Activated CD8-positive, alpha-beta memory T cell treated with anti-CD3 and anti-CD28 coated beads for 24 hours (primary cell): ENCODE results near the gene COL18A1.

Source experiments
- DNase-seq: peaks from one replicate; pipeline ENCODE4 v3.0.0-alpha.2; 2020

Gene COL18A1

GRCh38 chr21:45383615-45384201 is 21.3 kb upstream of the COL18A1 start:
- no peak for DNase-seq

GRCh38 chr21:45384656-45385548 is 20.1 kb upstream of the COL18A1 start:
- DNase-seq = no peak

DNA sequence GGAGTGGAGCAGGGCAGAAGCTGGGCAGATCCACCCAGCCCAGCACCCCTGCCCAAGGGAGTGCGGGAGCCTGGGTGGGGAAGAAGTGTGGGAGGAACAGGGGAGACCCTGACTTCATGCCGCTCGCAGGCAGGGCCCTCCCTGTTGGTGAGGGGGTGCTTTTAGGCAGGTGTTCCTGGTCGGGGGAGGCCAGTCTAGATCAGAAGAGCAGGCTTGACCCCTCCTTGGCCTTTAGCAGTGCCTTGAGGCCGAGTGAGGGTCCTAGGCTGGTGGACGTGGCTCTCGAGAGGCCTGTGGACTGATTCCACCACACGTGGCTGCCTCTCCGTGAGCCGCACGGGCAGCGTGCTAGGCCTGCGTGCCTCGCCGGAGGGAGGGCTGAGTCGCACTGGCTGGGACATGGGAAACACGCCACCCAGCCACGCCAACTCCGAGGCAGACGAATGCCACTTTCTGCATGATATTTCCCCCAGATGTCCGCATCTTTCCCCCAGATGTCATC is 19.4 kb upstream of the COL18A1 start:
- no peak for DNase-seq

- no peak for DNase-seq
Observed at GRCh38 chr21:45386336-45386727, 18.6 kb upstream of the COL18A1 start.

- DNase-seq = no peak
Observed at GRCh38 chr21:45386728-45387371, 18.1 kb upstream of the COL18A1 start.

DNA sequence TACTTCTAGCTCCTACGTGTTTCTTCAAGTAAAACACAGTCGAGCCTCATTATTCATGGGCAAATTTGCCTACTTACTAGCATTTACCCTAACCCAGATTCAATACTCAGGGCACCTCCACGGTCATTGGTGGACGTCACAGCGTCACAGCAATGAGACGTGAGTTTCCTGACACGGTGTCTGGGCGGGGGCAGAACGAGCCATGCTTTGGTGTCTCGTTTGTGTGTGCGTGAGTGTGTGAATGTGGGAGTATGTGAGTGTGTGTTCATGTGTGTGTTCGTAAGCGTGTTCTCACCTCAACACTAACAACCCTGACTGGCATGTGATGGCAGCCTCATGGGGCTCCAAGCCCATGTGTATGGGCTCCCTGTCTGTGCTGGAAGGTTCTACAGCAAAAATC is 17.5 kb upstream of the COL18A1 start:
- no peak for DNase-seq

DNA sequence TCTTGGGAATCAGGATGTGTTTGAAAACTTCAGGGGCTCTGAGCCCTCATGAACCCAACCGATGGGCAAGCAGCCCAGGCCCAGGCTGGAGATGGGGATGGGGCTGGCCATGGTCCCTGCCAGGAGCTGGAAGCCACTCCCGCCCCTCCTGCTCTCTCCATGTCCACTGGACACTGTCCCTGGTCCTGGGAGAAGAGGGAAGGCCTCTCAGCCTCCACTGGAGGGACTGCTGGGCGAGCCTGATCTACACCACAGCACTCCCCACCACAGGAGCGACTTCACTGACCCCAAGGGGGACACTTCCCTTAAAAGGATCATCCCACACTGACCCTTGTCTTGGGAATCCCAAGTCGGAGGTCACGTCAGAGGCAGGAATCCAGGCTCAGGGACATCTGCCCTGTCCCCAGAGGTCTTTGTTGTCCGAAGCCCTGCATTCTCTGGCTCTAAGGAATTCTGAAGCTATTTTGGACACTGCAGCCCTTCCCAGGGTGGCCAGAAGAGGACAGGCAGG is 16.9 kb upstream of the COL18A1 start:
- no peak for DNase-seq

DNA sequence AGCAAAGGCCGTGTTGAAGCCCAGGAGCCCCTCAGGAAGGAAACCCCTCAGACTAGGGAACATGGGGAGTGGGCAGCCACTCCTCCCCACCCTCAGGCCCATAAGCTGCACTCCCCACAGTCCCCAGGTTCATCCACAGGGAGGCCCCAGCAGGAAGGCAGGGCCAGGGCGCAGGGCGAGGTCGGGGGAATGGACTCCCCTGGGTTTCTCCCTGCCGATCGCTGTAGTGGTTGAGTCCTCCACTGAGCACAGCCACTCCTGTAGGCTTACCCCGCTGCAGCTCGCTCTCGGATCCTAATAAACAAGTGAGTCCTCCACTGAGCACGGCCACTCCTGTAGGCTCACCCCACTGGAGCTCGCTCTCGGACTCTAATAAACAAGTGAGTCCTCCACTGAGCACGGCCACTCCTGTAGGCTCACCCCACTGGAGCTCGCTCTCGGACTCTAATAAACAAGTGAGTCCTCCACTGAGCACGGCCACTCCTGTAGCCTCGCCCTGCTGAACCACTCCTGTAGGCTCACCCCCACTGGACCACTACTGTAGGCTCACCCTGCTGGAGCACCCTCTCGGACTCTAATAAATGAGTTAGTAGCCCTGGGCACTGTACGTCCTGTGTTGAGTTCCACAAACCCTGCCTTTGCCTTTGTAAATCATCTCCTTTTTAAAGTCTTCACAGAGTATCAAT is 16.2 kb upstream of the COL18A1 start:
- DNase-seq = no peak

- no peak for DNase-seq
Observed at GRCh38 chr21:45390121-45390751, 14.7 kb upstream of the COL18A1 start.

GRCh38 chr21:45390831-45391742 is 13.9 kb upstream of the COL18A1 start:
- DNase-seq = no peak

- no peak for DNase-seq
Observed at GRCh38 chr21:45391743-45392572, 13.0 kb upstream of the COL18A1 start.

DNA sequence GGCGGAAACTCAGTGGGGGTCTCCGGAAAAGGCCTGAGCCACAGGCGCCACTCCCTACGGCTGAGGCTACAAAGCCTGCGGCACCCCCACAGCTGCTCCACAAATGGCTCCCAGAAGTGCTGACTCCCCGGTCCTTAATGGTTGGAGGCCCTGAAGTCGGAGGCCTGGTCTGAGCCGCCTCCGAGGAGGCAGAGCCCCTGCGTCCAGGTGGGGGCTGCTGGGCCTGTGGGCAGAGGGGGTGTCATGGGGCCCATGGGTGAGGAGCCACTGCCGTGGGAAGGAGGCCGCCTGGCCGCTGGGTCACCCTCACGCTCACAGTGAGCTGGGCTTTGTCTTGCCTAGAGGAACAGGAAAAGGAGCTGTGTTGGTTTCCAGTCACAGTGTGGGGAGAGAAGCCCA is 12.4 kb upstream of the COL18A1 start:
- DNase-seq = no peak

- DNase-seq = no peak
Observed at GRCh38 chr21:45393021-45393420, 11.9 kb upstream of the COL18A1 start.

GRCh38 chr21:45393833-45394638 is 10.9 kb upstream of the COL18A1 start:
- DNase-seq = no peak

- no peak for DNase-seq
Observed at GRCh38 chr21:45396620-45396995, 8.4 kb upstream of the COL18A1 start.

DNA sequence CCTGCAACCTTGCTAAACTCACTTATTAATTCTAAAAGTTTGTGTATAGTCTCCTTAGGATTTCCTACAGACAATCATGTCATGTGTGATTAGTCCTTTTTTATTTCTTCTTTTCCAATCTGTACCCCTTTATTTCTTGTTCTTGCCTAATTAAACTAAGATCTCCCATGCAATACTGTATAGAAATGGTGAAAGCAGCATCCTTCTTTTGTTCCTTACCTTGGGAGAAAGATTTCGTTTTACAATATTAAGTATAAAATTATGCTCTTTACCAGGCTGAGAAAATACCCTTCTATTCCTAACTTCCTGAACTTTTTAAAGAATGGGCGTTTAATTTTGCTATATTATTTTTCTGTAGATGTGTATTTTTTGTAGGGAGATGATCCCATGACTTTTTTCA is 7.6 kb upstream of the COL18A1 start:
- no peak for DNase-seq

- DNase-seq = no peak
Observed at GRCh38 chr21:45401054-45401518, 3.9 kb upstream of the COL18A1 start.

DNA sequence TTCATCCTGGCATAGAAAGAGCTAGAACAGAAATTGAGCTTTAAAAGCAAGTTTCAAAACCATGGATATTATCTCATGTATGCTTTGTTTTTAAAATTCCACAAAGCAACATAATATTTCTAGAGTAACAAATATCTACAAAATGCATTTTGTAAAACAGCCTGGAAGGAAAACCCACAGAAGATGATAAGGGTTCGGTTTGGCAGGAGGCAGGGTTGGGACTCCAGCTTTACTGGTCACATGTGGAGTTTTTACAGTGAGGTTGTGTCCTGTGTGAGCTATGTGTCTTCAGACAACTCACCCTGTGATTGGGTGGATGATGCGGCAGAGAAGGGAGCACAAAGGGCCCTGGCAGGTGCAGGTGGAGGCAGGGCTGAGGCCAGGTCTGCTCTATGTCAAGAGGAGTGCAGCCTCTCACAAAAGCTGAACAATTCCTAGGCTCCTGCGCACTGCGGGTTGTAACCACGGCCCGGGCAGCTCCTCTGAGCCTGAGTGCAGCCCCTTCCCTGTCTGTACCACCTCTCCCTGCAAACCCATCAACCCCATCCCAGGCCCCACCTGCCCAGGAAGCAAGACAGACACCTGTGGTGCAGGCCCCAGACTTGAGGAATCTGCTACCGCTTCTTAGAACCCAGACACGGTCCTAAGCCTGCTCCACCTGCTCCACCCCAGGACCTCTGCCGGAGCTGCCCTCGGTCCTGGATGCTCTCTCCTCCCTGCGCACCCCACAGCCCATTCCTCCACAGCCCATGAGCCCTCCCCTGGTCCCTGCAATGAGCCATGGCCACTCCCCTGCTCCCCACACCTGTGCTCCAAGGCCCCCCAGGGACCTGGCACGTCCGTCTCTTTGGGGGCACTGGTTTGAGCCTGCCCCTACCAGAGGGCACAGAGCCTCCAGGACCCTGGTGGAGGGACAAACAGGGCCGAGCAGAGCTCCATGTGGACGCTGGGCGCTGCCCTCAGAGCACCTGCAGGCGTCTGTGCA is 2.8 kb upstream of the COL18A1 start:
- no peak for DNase-seq
